Fibroblast of peridontal ligament (primary cell): Measurements from ENCODE around the gene ADAMTS13.

Source experiments
- DNase-seq: peaks from one replicate; pipeline ENCODE4 v3.0.0-alpha.2; 2010; ENCODE audit errors: extremely low read depth

The ADAMTS13 gene

GRCh38 chr9:133490201-133490681 is 68.1 kb downstream of the ADAMTS13 start:
- no peak for DNase-seq

- no peak for DNase-seq
These were observed 68.9 kb downstream of the ADAMTS13 start for GRCh38 chr9:133490865-133491655.

- no peak for DNase-seq
These were observed 69.4 kb downstream of the ADAMTS13 start for GRCh38 chr9:133491656-133491925.

GRCh38 chr9:133492061-133493021 is 70.2 kb downstream of the ADAMTS13 start:
- peak; percentile 36 for DNase-seq

- no peak for DNase-seq
These were observed 71.3 kb downstream of the ADAMTS13 start for GRCh38 chr9:133493428-133493827.

GRCh38 chr9:133493845-133494540 is 71.8 kb downstream of the ADAMTS13 start:
- no peak for DNase-seq

GRCh38 chr9:133494636-133495326 is 72.6 kb downstream of the ADAMTS13 start:
- no peak for DNase-seq

GRCh38 chr9:133495327-133496293 is 73.4 kb downstream of the ADAMTS13 start:
- no peak for DNase-seq

GRCh38 chr9:133496861-133497842 is 75.0 kb downstream of the ADAMTS13 start:
- no peak for DNase-seq

- no peak for DNase-seq
These were observed 77.1 kb downstream of the ADAMTS13 start for GRCh38 chr9:133499132-133499891.

- DNase-seq: no peak
These were observed 77.7 kb downstream of the ADAMTS13 start for GRCh38 chr9:133499892-133500270.

- no peak for DNase-seq
These were observed 79.9 kb downstream of the ADAMTS13 start for GRCh38 chr9:133502112-133502511.

- DNase-seq: peak; percentile 8
These were observed 83.1 kb downstream of the ADAMTS13 start for GRCh38 chr9:133505186-133505830.

GRCh38 chr9:133505901-133506652 is 83.9 kb downstream of the ADAMTS13 start:
- DNase-seq: peak; percentile 93

- peak; percentile 84 for DNase-seq
These were observed 84.5 kb downstream of the ADAMTS13 start for GRCh38 chr9:133506653-133507038.

- DNase-seq: no peak
These were observed 85.2 kb downstream of the ADAMTS13 start for GRCh38 chr9:133507246-133507965.
